HL-60 (cell line): ENCODE data around the gene SCAMP2.

Source experiments
- GABPA ChIP-seq: IDR thresholded peaks from 2 replicates; pipeline ENCODE4 v1.6.1; 2012; ENCODE audit warnings: low read depth
- POLR2AphosphoS5 ChIP-seq: IDR thresholded peaks from 2 replicates; pipeline ENCODE4 v1.6.1; 2012; ENCODE audit warnings: low read depth
- TF ChIP-seq, protein P1 (sequence below): IDR thresholded peaks from one replicate; pipeline ENCODE4 v1.5.1; 2011; ENCODE audit warnings: low read length, control low read depth, inconsistent platforms; ENCODE audit not compliant: insufficient read depth
- TF ChIP-seq, protein P2 (sequence below): IDR thresholded peaks from 2 replicates; pipeline ENCODE4 v1.6.1; 2012; ENCODE audit warnings: low read depth; ENCODE audit not compliant: insufficient replicate concordance

DNA sequence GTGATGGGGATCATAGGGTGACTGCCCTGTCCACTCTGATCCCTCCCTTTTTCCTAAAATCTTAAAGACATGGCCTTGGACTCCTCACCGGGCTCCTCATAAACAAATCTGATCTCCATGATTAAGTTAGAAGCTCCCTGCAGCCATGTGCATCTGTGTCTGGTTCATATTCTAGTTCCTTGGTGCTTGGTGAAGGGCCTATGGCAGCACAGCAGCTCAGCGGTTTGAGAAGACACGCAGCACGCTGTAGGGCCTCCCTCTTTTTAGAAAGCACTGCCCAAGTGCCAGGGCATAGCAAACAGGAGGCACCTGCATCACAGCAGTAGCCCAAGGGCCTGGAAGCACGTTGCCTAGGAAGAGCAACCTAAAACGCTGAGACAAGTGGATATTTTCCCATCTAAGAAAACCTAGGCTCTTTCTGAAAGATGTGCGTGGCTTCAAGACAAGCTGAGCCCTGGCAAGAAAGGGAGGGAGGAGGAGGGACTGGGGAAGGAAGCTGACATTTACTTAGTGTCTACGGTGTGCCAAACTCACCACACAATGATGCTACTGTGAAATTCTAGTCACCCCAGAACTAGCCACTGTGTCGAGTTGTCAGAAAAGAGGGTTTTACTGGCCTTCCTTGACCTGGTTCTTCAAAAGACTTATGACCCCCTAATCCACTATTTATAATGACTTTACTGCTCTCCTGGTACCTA lies 15.3 kb downstream of the SCAMP2 start:
- TF ChIP-seq, protein P1, sequence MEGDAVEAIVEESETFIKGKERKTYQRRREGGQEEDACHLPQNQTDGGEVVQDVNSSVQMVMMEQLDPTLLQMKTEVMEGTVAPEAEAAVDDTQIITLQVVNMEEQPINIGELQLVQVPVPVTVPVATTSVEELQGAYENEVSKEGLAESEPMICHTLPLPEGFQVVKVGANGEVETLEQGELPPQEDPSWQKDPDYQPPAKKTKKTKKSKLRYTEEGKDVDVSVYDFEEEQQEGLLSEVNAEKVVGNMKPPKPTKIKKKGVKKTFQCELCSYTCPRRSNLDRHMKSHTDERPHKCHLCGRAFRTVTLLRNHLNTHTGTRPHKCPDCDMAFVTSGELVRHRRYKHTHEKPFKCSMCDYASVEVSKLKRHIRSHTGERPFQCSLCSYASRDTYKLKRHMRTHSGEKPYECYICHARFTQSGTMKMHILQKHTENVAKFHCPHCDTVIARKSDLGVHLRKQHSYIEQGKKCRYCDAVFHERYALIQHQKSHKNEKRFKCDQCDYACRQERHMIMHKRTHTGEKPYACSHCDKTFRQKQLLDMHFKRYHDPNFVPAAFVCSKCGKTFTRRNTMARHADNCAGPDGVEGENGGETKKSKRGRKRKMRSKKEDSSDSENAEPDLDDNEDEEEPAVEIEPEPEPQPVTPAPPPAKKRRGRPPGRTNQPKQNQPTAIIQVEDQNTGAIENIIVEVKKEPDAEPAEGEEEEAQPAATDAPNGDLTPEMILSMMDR: no peak
- no peak for TF ChIP-seq GABPA
- TF ChIP-seq POLR2AphosphoS5: no peak
- TF ChIP-seq, protein P2, sequence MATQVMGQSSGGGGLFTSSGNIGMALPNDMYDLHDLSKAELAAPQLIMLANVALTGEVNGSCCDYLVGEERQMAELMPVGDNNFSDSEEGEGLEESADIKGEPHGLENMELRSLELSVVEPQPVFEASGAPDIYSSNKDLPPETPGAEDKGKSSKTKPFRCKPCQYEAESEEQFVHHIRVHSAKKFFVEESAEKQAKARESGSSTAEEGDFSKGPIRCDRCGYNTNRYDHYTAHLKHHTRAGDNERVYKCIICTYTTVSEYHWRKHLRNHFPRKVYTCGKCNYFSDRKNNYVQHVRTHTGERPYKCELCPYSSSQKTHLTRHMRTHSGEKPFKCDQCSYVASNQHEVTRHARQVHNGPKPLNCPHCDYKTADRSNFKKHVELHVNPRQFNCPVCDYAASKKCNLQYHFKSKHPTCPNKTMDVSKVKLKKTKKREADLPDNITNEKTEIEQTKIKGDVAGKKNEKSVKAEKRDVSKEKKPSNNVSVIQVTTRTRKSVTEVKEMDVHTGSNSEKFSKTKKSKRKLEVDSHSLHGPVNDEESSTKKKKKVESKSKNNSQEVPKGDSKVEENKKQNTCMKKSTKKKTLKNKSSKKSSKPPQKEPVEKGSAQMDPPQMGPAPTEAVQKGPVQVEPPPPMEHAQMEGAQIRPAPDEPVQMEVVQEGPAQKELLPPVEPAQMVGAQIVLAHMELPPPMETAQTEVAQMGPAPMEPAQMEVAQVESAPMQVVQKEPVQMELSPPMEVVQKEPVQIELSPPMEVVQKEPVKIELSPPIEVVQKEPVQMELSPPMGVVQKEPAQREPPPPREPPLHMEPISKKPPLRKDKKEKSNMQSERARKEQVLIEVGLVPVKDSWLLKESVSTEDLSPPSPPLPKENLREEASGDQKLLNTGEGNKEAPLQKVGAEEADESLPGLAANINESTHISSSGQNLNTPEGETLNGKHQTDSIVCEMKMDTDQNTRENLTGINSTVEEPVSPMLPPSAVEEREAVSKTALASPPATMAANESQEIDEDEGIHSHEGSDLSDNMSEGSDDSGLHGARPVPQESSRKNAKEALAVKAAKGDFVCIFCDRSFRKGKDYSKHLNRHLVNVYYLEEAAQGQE: no peak
